D721Med (cell line): ENCODE measurements around the gene IMMP2L.

Source experiments
- DNase-seq: peaks from one replicate; pipeline ENCODE4 v3.0.0; 2011; ENCODE audit warnings: low spot score; ENCODE audit not compliant: insufficient read length
- FAIRE-seq: peaks from 2 replicates; lab custom pipeline; 2011; peaks lifted over from hg19 to GRCh38; lab: Jason Lieb, UNC
- TF ChIP-seq, protein P1 (sequence below): IDR thresholded peaks from 2 replicates; pipeline ENCODE4 v1.5.1; 2012; ENCODE audit warnings: mild to moderate bottlenecking, control low read depth; ENCODE audit not compliant: insufficient read depth; ENCODE audit errors: missing control alignments

The IMMP2L gene

DNA sequence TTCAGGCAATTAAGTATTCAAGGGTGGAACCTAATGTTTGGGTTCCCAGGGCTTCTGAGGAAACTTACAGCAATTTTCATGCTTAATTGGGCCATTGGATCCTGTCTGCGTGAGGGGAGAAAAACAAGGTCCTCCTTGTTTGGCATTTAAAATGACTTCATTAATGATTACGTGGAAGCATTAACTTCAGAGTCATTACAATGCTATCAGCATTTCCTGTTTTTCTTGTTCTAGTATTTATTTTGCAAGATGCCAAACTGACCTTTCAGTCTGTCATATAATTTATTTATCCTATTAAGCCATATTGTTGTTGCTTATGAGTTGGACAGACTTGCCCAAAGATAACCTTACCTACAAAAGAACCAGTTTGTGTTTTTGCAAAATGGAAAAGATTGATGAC lies 795.4 kb downstream of the IMMP2L start:
- FAIRE-seq (no peak), DNase-seq (no peak)

DNA sequence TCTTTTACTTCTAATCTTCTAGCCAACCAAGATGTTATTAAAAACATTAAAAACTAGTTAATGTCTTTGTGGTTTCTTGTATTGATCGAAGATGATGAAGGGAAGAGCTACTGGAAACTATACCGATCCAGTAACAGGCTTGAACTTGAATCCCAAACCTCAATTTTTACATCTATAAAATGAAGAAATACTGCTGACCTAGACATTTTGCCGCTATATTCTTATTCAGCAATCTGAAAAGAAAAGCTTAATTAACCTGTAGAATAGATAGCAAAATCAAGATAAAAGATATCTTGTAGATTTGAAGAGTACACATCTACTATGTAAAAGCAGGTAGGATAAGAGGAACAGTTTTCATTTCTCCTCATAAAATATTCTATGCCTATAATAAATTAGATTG lies 797.4 kb downstream of the IMMP2L start:
- TF ChIP-seq, protein P1, sequence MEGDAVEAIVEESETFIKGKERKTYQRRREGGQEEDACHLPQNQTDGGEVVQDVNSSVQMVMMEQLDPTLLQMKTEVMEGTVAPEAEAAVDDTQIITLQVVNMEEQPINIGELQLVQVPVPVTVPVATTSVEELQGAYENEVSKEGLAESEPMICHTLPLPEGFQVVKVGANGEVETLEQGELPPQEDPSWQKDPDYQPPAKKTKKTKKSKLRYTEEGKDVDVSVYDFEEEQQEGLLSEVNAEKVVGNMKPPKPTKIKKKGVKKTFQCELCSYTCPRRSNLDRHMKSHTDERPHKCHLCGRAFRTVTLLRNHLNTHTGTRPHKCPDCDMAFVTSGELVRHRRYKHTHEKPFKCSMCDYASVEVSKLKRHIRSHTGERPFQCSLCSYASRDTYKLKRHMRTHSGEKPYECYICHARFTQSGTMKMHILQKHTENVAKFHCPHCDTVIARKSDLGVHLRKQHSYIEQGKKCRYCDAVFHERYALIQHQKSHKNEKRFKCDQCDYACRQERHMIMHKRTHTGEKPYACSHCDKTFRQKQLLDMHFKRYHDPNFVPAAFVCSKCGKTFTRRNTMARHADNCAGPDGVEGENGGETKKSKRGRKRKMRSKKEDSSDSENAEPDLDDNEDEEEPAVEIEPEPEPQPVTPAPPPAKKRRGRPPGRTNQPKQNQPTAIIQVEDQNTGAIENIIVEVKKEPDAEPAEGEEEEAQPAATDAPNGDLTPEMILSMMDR = no peak
- DNase-seq (no peak), FAIRE-seq (no peak)

More for the DNA sequence above, 795.4 kb downstream of the IMMP2L start:
- TF ChIP-seq, protein P1 = no peak

DNA sequence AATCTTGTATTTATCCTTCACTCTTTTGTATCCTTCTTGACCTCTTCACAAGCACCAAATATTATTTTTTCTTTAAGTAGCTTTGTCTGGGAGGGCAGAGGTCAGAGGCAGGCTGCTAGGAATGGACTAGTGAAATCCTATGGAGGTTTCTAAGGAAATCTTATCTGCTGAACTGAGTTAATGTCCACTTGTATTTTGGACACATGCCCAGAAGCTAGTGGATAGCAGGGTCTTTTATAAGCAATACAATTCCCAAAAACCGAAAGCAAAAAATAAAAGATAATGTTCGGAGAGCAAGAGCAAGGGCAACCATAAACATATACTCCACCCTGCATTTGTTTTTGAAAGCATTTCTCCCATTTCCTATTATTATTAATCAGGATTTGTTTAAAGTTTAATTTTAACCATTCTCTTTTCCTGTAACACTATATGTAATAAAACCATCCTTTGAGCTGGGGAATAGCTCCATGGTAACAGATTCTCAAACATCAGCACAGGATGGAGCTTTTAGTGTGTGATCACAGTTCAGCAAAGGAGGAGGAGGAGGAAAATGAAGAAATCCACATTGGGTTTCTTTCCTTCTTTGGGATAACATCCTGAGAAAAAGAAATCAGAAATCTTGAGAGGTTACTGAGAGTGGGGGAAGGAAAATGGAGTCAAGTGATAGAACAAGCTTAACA lies 799.6 kb downstream of the IMMP2L start:
- FAIRE-seq = peak; percentile 61

DNA sequence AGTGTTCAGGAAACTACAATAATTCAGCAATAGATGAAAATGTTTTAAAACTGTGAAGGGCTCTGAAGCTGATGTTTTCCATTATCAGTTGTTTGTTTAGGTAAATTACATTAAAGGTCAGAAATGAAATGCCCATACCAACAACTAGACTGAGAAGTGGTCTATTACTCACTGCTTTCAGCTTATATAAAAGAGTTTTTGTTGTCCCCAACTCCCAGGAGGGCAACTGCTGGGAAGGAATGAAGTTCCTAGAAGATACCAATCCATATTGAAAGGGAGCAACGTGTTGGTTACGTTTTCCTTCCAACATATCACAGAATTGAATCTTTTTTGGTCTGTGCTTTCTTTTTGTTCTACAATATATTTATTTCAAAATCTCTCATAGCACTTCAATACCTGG lies 802.0 kb downstream of the IMMP2L start:
- FAIRE-seq (no peak), DNase-seq (no peak)
- TF ChIP-seq, protein P1 = no peak

More for the DNA sequence above, 799.6 kb downstream of the IMMP2L start:
- TF ChIP-seq, protein P1 = no peak
- DNase-seq = no peak

DNA sequence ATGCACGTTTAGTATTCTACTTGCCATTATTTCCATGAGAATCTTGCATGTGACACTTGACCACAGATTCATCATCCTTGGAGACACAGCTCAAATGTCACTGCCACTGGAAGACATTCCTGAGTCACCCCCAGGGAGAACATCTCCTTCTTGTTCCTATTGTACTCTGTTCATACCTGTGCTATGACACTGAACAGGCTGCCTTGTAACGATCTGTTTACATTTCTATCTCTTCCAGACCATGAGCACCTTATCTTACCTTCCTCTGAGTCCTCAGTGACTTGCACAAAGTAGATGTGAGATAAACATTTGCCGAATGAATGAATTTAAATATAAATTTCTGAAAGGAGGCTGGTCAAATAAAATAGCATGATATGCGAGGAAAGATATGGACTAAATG lies 803.2 kb downstream of the IMMP2L start:
- TF ChIP-seq, protein P1 = no peak
- DNase-seq = no peak
- FAIRE-seq = no peak

DNA sequence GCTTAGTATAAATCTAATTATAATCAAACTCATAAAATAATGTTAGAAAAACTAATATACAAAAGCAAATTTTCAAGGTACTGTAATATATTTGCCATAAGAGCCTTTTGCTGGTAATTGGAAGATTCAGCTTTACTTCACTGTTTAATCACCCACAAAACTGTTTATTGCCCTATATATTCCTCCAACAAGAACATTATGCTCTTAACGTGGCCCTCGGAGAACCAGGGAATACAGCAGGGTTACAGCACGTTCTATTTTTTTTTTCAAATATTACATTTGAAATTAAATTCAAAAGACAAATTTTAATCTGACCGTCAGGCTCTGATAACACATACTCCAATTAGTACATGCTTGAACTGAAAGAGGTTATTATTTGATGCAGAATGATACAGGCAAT lies 807.6 kb downstream of the IMMP2L start:
- TF ChIP-seq, protein P1 = no peak
- DNase-seq = no peak
- FAIRE-seq = no peak

DNA sequence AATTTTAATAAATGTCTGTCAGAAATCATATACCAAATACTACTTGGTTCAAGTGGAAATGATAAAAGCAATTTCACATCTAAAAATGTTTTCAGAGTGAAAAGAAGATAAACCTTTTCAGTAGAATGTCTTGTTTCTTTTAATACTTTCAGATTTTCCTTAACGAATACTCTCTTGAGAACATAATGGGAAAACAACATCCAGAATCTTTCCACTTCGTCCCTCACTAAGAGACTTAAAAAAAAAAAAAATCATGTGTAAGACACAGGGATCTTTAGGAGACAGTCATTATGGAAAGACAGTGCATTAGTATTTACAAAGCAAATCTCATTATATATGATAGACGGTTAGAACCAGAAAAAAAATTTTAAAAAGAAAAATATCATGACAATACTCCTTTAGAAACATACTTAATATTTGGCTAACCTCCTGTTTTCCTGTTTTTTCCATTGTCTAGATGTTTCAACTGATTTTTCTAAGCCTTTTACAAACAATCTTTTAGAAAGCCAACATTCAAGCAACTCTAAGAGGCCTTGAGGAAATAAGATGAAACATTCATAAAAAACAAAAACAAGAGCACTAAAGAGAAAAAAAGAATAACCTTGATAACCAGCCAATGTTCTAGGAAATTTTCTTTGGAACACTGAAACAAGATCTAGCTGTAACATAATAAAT lies 811.2 kb downstream of the IMMP2L start:
- TF ChIP-seq, protein P1 = no peak
- DNase-seq (no peak), FAIRE-seq (peak; percentile 74)
